Activated naive CD8-positive, alpha-beta T cell (primary cell): ENCODE measurements around the gene DNMBP.
A peak's percentile ranks its signal among the peaks of the same experiment; 100 is the strongest.
"Not testable (repeated sequence)": the region's sequence is repeated elsewhere in the genome, so short reads cannot be mapped to it uniquely, and the experiment has no call there.

Source experiments
- H3K27ac Mint-ChIP-seq: one replicate; pipeline ENCODE4 v1.8.0; 2021; ENCODE audit warnings: mixed read lengths
- H3K27me3 Mint-ChIP-seq: one replicate; pipeline ENCODE4 v1.8.0; 2021; ENCODE audit warnings: mixed read lengths
- H3K36me3 Mint-ChIP-seq: one replicate; pipeline ENCODE4 v1.8.0; 2021; ENCODE audit warnings: mixed read lengths
- H3K4me1 Mint-ChIP-seq: one replicate; pipeline ENCODE4 v1.8.0; 2021; ENCODE audit warnings: low read depth, mixed read lengths
- H3K4me3 Mint-ChIP-seq: one replicate; pipeline ENCODE4 v1.8.0; 2021; ENCODE audit warnings: mild to moderate bottlenecking, mixed read lengths
- H3K9me3 Mint-ChIP-seq: one replicate; pipeline ENCODE4 v1.8.0; 2021; ENCODE audit warnings: low read depth, mixed read lengths

DNMBP gene

GRCh38 chr10:100027416-100027815 lies 17.7 kb upstream of the DNMBP start:
- no peak overlapping the region for H3K27ac Mint-ChIP-seq
- H3K36me3 Mint-ChIP-seq = peaks cover 3% of the 10 kb centered on the region
- no peak overlapping the region for H3K4me3 Mint-ChIP-seq
- H3K9me3 Mint-ChIP-seq = peaks cover 8% of the 10 kb centered on the region
- H3K4me1 Mint-ChIP-seq = no peaks in the 10 kb centered on the region
- peaks cover 2% of the 10 kb centered on the region for H3K27me3 Mint-ChIP-seq

- H3K4me3 Mint-ChIP-seq = no peak overlapping the region
- peaks cover under 1% of the 10 kb centered on the region for H3K4me1 Mint-ChIP-seq
- peaks cover 2% of the 10 kb centered on the region for H3K27me3 Mint-ChIP-seq
- H3K27ac Mint-ChIP-seq = no peak overlapping the region
- peaks cover 3% of the 10 kb centered on the region for H3K36me3 Mint-ChIP-seq
- peaks cover 8% of the 10 kb centered on the region for H3K9me3 Mint-ChIP-seq
These were observed 15.8 kb upstream of the DNMBP start for GRCh38 chr10:100025576-100025975.

GRCh38 chr10:100024748-100025147 lies 15.0 kb upstream of the DNMBP start:
- Mint-ChIP-seq H3K27me3 (peaks cover 2% of the 10 kb centered on the region), H3K9me3 (peaks cover 8% of the 10 kb centered on the region), H3K4me3 (no peak overlapping the region), H3K4me1 (peaks cover 5% of the 10 kb centered on the region), H3K36me3 (peaks cover 3% of the 10 kb centered on the region), H3K27ac (no peak overlapping the region)

GRCh38 chr10:100022403-100022802 lies 12.7 kb upstream of the DNMBP start:
- Mint-ChIP-seq H3K27me3 (peaks cover 2% of the 10 kb centered on the region), H3K27ac (no peak overlapping the region), H3K9me3 (peaks cover 3% of the 10 kb centered on the region), H3K36me3 (no peaks in the 10 kb centered on the region), H3K4me3 (no peak overlapping the region), H3K4me1 (peaks cover 5% of the 10 kb centered on the region)

- Mint-ChIP-seq H3K27me3 (peaks cover 2% of the 10 kb centered on the region), H3K27ac (no peak overlapping the region), H3K4me1 (peaks cover 5% of the 10 kb centered on the region), H3K36me3 (no peaks in the 10 kb centered on the region), H3K9me3 (peaks cover under 1% of the 10 kb centered on the region), H3K4me3 (no peak overlapping the region)
These were observed 11.6 kb upstream of the DNMBP start for GRCh38 chr10:100021322-100021721.

- no peak overlapping the region for H3K27ac Mint-ChIP-seq
- H3K36me3 Mint-ChIP-seq = no peaks in the 10 kb centered on the region
- peaks cover 5% of the 10 kb centered on the region for H3K4me1 Mint-ChIP-seq
- no peak overlapping the region for H3K4me3 Mint-ChIP-seq
- no peaks in the 10 kb centered on the region for H3K9me3 Mint-ChIP-seq
- peaks cover 2% of the 10 kb centered on the region for H3K27me3 Mint-ChIP-seq
These were observed 11.1 kb upstream of the DNMBP start for GRCh38 chr10:100020886-100021253.

- no peaks in the 10 kb centered on the region for H3K36me3 Mint-ChIP-seq
- no peak overlapping the region for H3K27ac Mint-ChIP-seq
- no peak overlapping the region for H3K4me3 Mint-ChIP-seq
- no peaks in the 10 kb centered on the region for H3K9me3 Mint-ChIP-seq
- peaks cover 4% of the 10 kb centered on the region for H3K27me3 Mint-ChIP-seq
- peaks cover 5% of the 10 kb centered on the region for H3K4me1 Mint-ChIP-seq
These were observed 10.6 kb upstream of the DNMBP start for GRCh38 chr10:100020142-100020885.

- H3K4me1 Mint-ChIP-seq = peaks cover 5% of the 10 kb centered on the region
- no peak overlapping the region for H3K27ac Mint-ChIP-seq
- H3K27me3 Mint-ChIP-seq = peaks cover 4% of the 10 kb centered on the region
- H3K4me3 Mint-ChIP-seq = no peak overlapping the region
- H3K36me3 Mint-ChIP-seq = no peaks in the 10 kb centered on the region
- H3K9me3 Mint-ChIP-seq = no peaks in the 10 kb centered on the region
These were observed 10.0 kb upstream of the DNMBP start for GRCh38 chr10:100019787-100020141.

GRCh38 chr10:100014071-100014762 lies 4.5 kb upstream of the DNMBP start:
- Mint-ChIP-seq H3K36me3 (no peaks in the 10 kb centered on the region), H3K4me3 (no peak overlapping the region), H3K4me1 (peaks cover 8% of the 10 kb centered on the region), H3K27ac (no peak overlapping the region), H3K9me3 (no peaks in the 10 kb centered on the region), H3K27me3 (peaks cover 4% of the 10 kb centered on the region)

- H3K9me3 Mint-ChIP-seq = no peaks in the 10 kb centered on the region
- H3K4me1 Mint-ChIP-seq = peaks cover 14% of the 10 kb centered on the region
- H3K27me3 Mint-ChIP-seq = peaks cover 4% of the 10 kb centered on the region
- H3K27ac Mint-ChIP-seq = no peak overlapping the region
- H3K4me3 Mint-ChIP-seq = no peak overlapping the region
- no peaks in the 10 kb centered on the region for H3K36me3 Mint-ChIP-seq
These were observed 3.9 kb upstream of the DNMBP start for GRCh38 chr10:100013621-100014020.

GRCh38 chr10:100011906-100012305 lies 2.2 kb upstream of the DNMBP start:
- not testable (repeated sequence) for H3K4me3 Mint-ChIP-seq, H3K27me3 Mint-ChIP-seq, H3K9me3 Mint-ChIP-seq, H3K27ac Mint-ChIP-seq, H3K36me3 Mint-ChIP-seq
- peaks cover 27% of the 10 kb centered on the region for H3K4me1 Mint-ChIP-seq

- Mint-ChIP-seq H3K4me1 (peaks cover 43% of the 10 kb centered on the region), H3K9me3 (no peaks in the 10 kb centered on the region), H3K4me3 (peak overlapping the region; percentile 80), H3K27ac (no peak overlapping the region), H3K36me3 (no peaks in the 10 kb centered on the region), H3K27me3 (no peaks in the 10 kb centered on the region)
These were observed 409 bp downstream of the DNMBP start for GRCh38 chr10:100009283-100009792.

- H3K4me3 Mint-ChIP-seq = peak overlapping the region; percentile 80
- H3K36me3 Mint-ChIP-seq = no peaks in the 10 kb centered on the region
- no peaks in the 10 kb centered on the region for H3K9me3 Mint-ChIP-seq
- no peaks in the 10 kb centered on the region for H3K27me3 Mint-ChIP-seq
- H3K27ac Mint-ChIP-seq = no peak overlapping the region
- peaks cover 43% of the 10 kb centered on the region for H3K4me1 Mint-ChIP-seq
These were observed 952 bp downstream of the DNMBP start for GRCh38 chr10:100008708-100009282.

GRCh38 chr10:100008142-100008522 lies 1.6 kb downstream of the DNMBP start:
- Mint-ChIP-seq H3K9me3 (no peaks in the 10 kb centered on the region), H3K4me1 (peaks cover 43% of the 10 kb centered on the region), H3K27me3 (no peaks in the 10 kb centered on the region), H3K36me3 (no peaks in the 10 kb centered on the region), H3K27ac (no peak overlapping the region), H3K4me3 (peak overlapping the region; percentile 80)
